Left cardiac atrium (tissue), 4 donors: Measurements from ENCODE around the gene PCDH9. TPM values are rescaled to one million over a fixed set of nuclear protein-coding genes. Genes with fewer than 3 reads are reported as not detected.
A peak's percentile ranks its signal among the peaks of the same experiment; 100 is the strongest.

ENCODE experiments used
- ATAC-seq, 2 donors: fragments of 200-7000 bp; cut with Tn5 transposase; one replicate each; pipeline ENCODE4 v1.9.1; 2020; ENCODE audit warnings: mild to moderate bottlenecking in 2 of 2, moderate library complexity in 2 of 2
- DNase-seq: peaks from one replicate; pipeline ENCODE4 v3.0.0-alpha.2; 2020
- intact Hi-C, 2 donors: fragments of 100-400 bp; cut with DNase I; formaldehyde crosslinking; loops; one replicate each; pipeline versions ENCODE4 v1.14.1 to v1.15.1; 2022 to 2023
- total RNA-seq, 2 donors: library from RNA; stranded (reverse); fragmentation: NEBNext Ultra II Directional; extraction: Animal tissue kit (Norgen Biotek cat#: 25700); gene quantifications; one replicate each; pipeline ENCODE4 v1.2.1, GENCODE V29; 2021
- donor health status: DM: no; HTN: yes; CAD: no.
- donor health status: DM: no; HTN: yes; CAD: no; lungs with severe emphysema.
- donor health status: DM: yes; HTN: yes; CAD: no.
- donor health status: Dilated cardiomyopathy.

The PCDH9 gene
- total RNA-seq, 2 donors from 2014 or later: 17.9 to 19.0 TPM

DNA sequence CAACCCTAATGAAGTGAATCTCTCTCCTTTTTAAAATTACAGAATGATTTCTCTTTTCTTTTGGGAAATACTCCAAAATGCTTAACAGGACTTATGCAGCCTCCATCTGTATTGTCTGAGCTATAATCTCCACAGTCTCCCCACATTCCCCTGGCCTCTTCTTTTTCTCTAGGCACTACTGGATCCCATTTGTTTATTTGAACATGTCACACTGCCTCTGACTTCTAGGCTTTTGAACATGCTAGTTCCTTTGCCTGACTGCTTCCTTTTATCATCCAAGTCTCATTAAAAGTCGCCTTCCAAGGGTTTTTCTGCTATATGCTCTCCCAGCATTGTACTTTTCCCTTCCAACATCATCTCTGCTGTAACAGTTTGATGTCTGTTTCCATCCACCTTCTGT lies 548.7 kb downstream of the PCDH9 start:
- DNase-seq: no peak
- no peak for ATAC-seq
- intact Hi-C loops: loop anchor here in 1 of 2 donors (10.0 kb wide), 1 partner anchor 543 kb away; no protein-coding TSS in a partner anchor

- intact Hi-C loops: loop anchor here in 1 of 2 donors (10.0 kb wide), 1 partner anchor 545 kb away; no protein-coding TSS in a partner anchor
- DNase-seq (no peak), ATAC-seq (no peak)
Observed at GRCh38 chr13:66680031-66680430, 550.1 kb downstream of the PCDH9 start.

- ATAC-seq: peak in 1 of 2 donors; percentile 37
- intact Hi-C loops: no loop called here
- DNase-seq: no peak
Observed at GRCh38 chr13:66675620-66676019, 554.5 kb downstream of the PCDH9 start.

GRCh38 chr13:66673401-66673800 lies 556.7 kb downstream of the PCDH9 start:
- DNase-seq: no peak
- ATAC-seq: no peak
- intact Hi-C loops: no loop called here

DNA sequence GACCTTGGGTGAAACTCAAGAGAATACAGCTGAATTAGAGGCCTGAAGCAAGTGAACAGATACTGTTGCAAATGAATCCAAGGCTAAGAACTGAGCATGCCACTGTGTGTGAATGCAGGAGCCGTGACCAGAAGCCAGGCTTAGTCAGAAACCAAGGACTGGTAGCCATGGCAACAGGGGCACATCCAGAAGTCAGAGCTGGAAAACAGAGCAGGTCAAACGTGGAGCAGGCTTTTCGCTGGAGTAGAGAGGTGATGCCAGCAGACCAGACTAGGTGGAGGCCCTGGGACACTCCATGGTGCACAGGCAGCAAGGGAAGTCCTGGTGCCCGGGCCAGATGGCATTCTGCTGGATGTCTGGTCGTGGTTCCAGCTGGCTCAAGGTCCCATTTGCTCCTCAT lies 564.1 kb downstream of the PCDH9 start:
- DNase-seq: no peak
- ATAC-seq: peak in 1 of 2 donors; percentile 47

GRCh38 chr13:66663711-66664110 lies 566.4 kb downstream of the PCDH9 start:
- intact Hi-C loops: no loop called here
- DNase-seq (no peak), ATAC-seq (no peak)

More for the DNA sequence above, 564.1 kb downstream of the PCDH9 start:
- intact Hi-C loops: no loop called here

GRCh38 chr13:66663206-66663605 lies 566.9 kb downstream of the PCDH9 start:
- ATAC-seq (no peak), DNase-seq (no peak)
- intact Hi-C loops: no loop called here

DNA sequence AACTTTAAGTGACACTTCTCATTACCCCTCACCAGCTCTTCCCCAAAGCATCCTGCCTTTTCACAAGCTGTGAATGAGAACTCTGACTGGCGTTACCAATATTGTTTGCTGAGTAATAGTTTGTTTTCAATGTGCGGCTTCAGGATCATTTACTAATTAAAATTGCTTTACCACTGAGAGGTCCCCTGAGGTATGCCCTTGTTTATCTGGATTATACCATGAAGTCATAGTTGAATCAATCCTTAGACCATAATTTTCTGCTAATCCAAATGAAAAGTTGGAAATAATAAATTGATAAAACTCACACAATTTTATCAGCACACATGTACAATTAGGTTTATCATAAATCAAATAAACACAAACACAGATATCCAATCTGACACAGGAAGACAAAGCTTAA lies 568.8 kb downstream of the PCDH9 start:
- intact Hi-C loops: no loop called here
- no peak for DNase-seq
- no peak for ATAC-seq

- DNase-seq: no peak
- ATAC-seq: no peak
- intact Hi-C loops: no loop called here
Observed at GRCh38 chr13:66660468-66660813, 569.7 kb downstream of the PCDH9 start.

DNA sequence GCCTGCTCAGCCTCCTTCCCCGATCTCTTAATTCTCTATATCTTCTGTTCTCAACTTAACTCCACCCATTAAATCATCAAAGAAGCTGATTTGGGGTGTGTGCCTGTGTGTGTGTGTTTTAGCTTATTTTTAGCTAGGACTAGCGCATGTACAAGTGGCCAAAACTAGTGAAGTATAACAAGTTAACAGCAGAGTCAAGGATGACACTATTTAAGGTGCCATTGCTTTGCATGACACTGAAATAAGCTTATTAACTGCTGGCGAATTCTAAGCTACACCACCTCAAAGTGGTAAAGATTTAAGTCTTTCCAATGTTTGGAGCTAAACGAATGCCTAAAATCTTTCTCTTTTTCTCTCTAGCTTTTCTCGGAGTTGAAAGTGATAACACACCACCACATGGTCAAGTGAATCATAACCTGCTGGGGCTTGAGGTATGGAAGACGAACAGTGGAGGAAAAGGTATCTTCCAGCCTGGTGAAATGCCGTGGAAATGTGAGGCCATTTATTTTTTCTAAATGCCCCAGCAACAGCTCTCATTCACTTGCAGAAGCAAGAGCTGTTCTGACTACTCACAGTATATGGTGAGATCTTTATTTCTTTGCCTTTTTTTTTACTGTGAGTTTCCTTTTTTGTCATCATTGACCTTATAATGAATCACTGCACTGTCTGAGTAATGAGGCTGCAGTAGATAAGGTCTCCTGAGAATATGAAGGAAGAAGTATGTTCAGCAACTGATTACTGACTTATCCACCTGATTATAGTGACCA lies 570.3 kb downstream of the PCDH9 start:
- intact Hi-C loops: no loop called here
- peak in 1 of 2 donors; percentile 83 for ATAC-seq
- no peak for DNase-seq

GRCh38 chr13:66659286-66659685 lies 570.9 kb downstream of the PCDH9 start:
- intact Hi-C loops: no loop called here
- ATAC-seq: no peak
- DNase-seq: no peak

DNA sequence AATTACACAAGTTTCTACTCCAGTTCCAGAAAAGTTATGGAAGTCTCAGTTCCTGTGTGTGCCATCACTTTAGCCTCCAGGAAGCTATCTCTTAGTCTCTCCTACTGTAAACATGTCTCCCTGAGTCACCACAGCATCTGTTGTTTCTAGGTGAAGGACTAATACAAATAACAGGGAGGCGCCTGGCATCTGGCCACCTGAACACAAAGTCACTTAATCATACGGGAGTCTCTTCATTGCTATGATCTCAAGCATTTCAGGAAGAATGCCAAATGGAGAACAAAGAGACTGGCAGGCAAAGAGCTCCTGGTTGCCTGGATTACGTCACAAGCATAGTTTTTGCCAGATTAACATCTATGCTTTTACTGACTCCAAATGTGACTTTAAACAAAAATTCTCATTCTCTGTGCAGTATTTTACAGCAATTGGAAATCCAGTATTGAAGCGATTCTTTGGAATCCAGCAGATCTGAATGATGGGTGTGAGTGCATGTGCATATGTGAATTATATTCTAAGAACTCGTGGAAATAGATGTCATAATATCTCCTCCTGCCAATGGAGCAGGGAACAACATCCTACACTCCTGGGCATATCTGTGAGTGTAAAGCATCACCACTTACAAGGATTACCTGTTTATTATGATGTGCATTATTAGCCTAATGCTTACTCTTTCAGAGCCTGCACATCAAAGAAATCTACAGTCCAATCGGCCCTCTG lies 572.8 kb downstream of the PCDH9 start:
- ATAC-seq (peak; percentile 23 to 90), DNase-seq (peak; percentile 77)
- intact Hi-C loops: no loop called here

- no peak for DNase-seq
- ATAC-seq: no peak
- intact Hi-C loops: no loop called here
Observed at GRCh38 chr13:66655847-66656454, 574.2 kb downstream of the PCDH9 start.

DNA sequence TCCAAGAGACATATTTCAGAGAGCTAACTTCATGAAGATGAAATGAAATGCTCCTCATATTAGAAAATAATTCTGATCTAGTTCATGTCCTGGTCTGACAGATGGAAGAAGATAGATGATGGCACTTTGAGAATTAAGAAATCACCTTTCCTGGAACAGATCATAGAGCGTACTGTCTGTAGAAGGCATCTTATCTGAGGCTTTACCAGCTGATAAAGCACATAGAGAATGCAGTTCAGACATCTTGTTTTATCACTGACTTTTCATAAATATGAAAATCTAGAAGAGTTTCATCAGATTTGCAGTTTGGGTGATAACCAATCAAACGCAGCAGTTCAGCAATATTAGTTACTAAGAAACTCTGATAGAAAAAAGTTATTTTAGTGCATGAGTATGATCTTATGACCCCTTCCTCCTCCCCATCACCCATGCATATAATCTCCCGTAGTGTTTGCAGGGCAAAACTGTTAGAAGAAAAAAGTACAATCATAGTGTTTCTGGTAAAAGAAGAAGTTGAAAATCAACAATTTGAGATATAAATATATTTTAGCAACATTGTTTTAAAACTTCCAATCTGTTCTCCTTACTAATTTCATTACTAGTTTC lies 585.2 kb downstream of the PCDH9 start:
- DNase-seq: no peak
- intact Hi-C loops: no loop called here
- ATAC-seq: no peak

GRCh38 chr13:66640231-66640630 lies 589.9 kb downstream of the PCDH9 start:
- ATAC-seq (no peak), DNase-seq (no peak)
- intact Hi-C loops: no loop called here

DNA sequence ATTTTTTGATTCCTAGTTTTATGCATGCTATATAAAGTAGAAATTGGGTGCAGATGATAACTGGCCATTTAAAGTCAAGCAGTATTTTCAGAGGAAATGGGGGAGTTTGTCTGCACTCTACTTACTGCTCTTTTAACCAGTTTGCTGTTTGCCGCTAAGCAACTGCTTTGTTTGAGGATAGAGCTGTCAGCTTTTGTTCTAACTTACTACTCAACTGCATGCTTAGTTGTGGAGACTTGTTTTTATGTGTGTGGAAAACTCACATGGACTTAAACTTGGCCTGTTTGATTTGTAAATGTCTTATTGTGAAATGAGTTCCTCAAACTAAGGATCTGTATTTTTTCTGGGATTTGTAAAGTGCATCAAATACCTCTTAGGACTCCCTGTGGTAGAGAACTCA lies 591.1 kb downstream of the PCDH9 start:
- DNase-seq: no peak
- ATAC-seq: no peak
- intact Hi-C loops: no loop called here

DNA sequence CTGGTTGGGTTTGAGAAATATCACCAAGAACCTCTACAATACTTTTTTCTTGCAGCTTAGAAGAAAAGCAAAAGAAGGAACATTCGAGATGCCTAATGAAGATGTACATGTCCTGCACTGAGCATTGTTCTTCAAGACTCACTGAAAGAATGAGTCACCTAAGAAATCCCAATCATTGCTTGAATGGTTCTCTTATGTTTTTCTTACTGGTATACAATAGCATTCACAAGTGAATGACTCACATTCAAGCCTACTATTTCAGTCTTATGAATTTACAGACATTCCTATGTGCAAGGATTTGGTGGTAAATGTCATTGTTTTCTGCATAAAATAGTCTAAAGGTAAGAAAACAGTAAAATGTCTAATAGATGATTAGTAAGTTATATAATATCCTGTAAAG lies 594.6 kb downstream of the PCDH9 start:
- intact Hi-C loops: no loop called here
- ATAC-seq (no peak), DNase-seq (no peak)

DNA sequence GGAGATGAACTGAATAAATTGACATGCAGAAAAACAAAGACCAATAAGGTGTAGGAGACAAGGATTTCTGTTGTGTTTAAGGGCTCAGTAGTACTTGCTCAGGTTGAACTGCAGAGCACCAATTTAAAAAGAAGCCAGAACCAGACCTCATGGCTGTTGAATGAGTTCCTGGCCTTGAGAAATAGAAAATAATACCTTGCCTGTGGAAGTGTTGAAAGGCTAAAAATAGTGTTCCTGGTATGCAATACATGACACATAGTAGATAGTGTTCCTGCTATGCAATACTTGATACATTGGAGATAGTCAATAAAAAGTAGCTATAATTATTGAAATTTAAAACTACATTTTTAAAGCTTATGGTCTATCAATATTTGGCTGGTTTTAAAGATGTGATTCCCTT lies 595.8 kb downstream of the PCDH9 start:
- intact Hi-C loops: no loop called here
- ATAC-seq (no peak), DNase-seq (no peak)

DNA sequence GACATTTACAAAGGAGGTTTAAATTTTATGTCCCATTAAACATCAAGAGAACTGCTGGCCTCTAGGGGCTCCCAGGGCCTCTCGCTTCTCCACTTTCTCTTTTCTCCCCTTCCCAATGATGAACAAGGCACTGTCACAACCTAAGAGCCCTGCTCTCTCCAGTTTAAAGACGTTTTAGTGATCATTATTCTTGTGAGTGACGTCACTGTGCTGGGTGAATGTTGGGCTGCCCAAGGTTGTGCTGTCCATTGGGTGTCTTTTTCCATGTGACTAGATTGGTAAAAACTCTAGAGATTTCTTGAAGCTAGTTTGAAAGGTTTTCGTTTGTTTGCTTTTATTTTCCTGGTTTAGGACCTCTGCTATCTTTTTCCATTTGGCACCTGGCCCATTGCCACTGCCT lies 602.6 kb downstream of the PCDH9 start:
- intact Hi-C loops: loop anchor here in 1 of 2 donors (10.0 kb wide), 1 partner anchor 597 kb away; no protein-coding TSS in a partner anchor
- DNase-seq (no peak), ATAC-seq (no peak)

DNA sequence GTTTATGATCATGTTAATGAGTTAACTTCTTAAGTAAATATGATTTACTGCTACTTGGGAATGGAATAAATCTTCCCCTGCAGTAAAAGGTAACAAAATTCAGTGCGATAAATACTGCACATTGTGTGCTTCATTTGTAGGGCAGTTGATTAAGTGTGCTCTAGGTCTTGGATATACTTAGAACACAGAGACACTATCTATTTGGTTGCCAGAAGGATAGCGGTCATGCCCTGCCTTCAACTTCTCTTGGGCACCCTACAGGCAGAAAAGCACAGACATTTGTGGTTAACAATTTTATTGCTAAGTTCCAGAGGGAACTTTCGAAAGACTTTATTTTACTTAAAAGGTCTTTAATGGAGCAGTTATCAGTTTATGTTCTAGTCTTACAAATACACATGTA lies 605.8 kb downstream of the PCDH9 start:
- intact Hi-C loops: loop anchor here in 1 of 2 donors (10.0 kb wide), 1 partner anchor 600 kb away; no protein-coding TSS in a partner anchor
- DNase-seq (no peak), ATAC-seq (peak; percentile 59 to 72)
